Measurements from ENCODE around the gene CACNB2. TPM values are rescaled to one million over a fixed set of nuclear protein-coding genes. Genes with fewer than 3 reads are reported as not detected.

CACNB2 gene
- total RNA-seq, 1 experiment from 2014 or later = 0.07 TPM

DNA sequence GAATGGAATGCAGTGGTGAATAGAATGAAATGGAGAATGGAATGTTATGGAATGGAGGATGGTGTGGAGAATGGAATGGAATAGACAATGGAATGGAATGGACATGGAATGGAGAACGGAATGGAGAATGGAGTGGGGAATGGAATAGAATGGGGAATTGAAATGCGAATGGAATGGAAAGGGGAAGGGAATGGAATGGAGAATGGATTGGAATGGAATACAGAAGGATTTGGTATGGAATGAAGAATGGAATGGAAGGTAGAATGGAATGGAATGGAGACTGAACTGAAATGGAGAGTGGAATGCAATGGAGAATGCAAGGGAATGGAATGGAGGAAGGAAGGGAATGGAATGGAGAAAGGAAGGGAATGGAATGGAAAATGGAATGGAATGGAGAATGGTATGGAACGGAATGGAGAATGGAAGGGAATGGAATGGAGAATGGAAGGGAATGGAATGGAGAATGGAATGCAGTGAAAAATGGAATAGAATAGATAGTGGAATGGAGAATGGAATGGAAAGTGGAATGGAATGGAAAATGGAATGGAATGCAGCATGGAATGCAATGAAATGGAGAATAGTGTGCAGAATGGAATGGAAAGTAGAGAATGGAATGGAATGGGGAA lies 416.4 kb downstream of the CACNB2 start:
- intact Hi-C loops (cut with micrococcal nuclease) = no loop called here
- POLR2A ChIA-PET (ENCODE audit: unreplicated experiment) = no interaction called here

GRCh38 chr10:18557960-18558359 lies 417.7 kb downstream of the CACNB2 start:
- no peak for DNase-seq
- no peak overlapping the region for H3K4me2 ChIP-seq (ENCODE audit: low read length)
- POLR2A ChIA-PET (ENCODE audit: unreplicated experiment) = no interaction called here

More for the DNA sequence above, 416.4 kb downstream of the CACNB2 start:
- no peaks in the 10 kb centered on the region for H3K27me3 ChIP-seq (ENCODE audit: low read length)
- no peak overlapping the region for H3K9ac ChIP-seq (ENCODE audit: low read length)
- H4K20me1 ChIP-seq (ENCODE audit: low read length) = no peaks in the 10 kb centered on the region
- no peak overlapping the region for H3K27ac ChIP-seq (ENCODE audit: low read length)
- ATAC-seq = no peak
- no TSS peak for BruUV-seq (replicated peaks)
- TF ChIP-seq, protein P1, sequence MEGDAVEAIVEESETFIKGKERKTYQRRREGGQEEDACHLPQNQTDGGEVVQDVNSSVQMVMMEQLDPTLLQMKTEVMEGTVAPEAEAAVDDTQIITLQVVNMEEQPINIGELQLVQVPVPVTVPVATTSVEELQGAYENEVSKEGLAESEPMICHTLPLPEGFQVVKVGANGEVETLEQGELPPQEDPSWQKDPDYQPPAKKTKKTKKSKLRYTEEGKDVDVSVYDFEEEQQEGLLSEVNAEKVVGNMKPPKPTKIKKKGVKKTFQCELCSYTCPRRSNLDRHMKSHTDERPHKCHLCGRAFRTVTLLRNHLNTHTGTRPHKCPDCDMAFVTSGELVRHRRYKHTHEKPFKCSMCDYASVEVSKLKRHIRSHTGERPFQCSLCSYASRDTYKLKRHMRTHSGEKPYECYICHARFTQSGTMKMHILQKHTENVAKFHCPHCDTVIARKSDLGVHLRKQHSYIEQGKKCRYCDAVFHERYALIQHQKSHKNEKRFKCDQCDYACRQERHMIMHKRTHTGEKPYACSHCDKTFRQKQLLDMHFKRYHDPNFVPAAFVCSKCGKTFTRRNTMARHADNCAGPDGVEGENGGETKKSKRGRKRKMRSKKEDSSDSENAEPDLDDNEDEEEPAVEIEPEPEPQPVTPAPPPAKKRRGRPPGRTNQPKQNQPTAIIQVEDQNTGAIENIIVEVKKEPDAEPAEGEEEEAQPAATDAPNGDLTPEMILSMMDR (conservative IDR thresholded peaks at IDR 0.05; ENCODE audit: low read depth, low read length) = no peak
- TF ChIP-seq EZH2phosphoT487 (IDR thresholded peaks at IDR 0.05; ENCODE audit: borderline replicate concordance, low read length) (no peak), EZH2 (IDR thresholded peaks at IDR 0.05; ENCODE audit: low read length, unreplicated experiment) (no peak)
- CTCF ChIA-PET = no interaction called here
- no peak overlapping the region for H2AFZ ChIP-seq (ENCODE audit: low read length)
- no peaks in the 10 kb centered on the region for H3K9me3 ChIP-seq (ENCODE audit: low read length)
- H3K36me3 ChIP-seq (ENCODE audit: low read depth, low read length) = peaks cover 9% of the 10 kb centered on the region
- H3K9me2 ChIP-seq (replicated peaks; ENCODE audit: low read length) = no peaks in the 10 kb centered on the region
- no peaks in the 10 kb centered on the region for H3K79me2 ChIP-seq (ENCODE audit: low read length)
- no peak overlapping the region for H3K4me3 ChIP-seq (ENCODE audit: low read length)
- no peaks in the 10 kb centered on the region for H3K4me1 ChIP-seq (ENCODE audit: insufficient read depth, low read length)
- no peak for DNase-seq
- no peak overlapping the region for H3K4me2 ChIP-seq (ENCODE audit: low read length)
- H3F3A ChIP-seq (ENCODE audit: low read length, unreplicated experiment) = no peaks in the 10 kb centered on the region

More at GRCh38 chr10:18557960-18558359, 417.7 kb downstream of the CACNB2 start:
- H3K9me2 ChIP-seq (replicated peaks; ENCODE audit: low read length) = no peaks in the 10 kb centered on the region
- H4K20me1 ChIP-seq (ENCODE audit: low read length) = no peaks in the 10 kb centered on the region
- CTCF ChIA-PET = no interaction called here
- no peaks in the 10 kb centered on the region for H3K79me2 ChIP-seq (ENCODE audit: low read length)
- H3K4me1 ChIP-seq (ENCODE audit: insufficient read depth, low read length) = no peaks in the 10 kb centered on the region
- H2AFZ ChIP-seq (ENCODE audit: low read length) = no peak overlapping the region
- no peaks in the 10 kb centered on the region for H3K27me3 ChIP-seq (ENCODE audit: low read length)
- H3K9ac ChIP-seq (ENCODE audit: low read length) = no peak overlapping the region
- TF ChIP-seq, protein P1 (conservative IDR thresholded peaks at IDR 0.05; ENCODE audit: low read depth, low read length) = no peak
- no peak for TF ChIP-seq EZH2 (IDR thresholded peaks at IDR 0.05; ENCODE audit: low read length, unreplicated experiment)
- no peak for TF ChIP-seq EZH2phosphoT487 (IDR thresholded peaks at IDR 0.05; ENCODE audit: borderline replicate concordance, low read length)
- no peaks in the 10 kb centered on the region for H3F3A ChIP-seq (ENCODE audit: low read length, unreplicated experiment)
- no peak overlapping the region for H3K4me3 ChIP-seq (ENCODE audit: low read length)
- H3K9me3 ChIP-seq (ENCODE audit: low read length) = no peaks in the 10 kb centered on the region
- H3K27ac ChIP-seq (ENCODE audit: low read length) = no peak overlapping the region
- peaks cover 8% of the 10 kb centered on the region for H3K36me3 ChIP-seq (ENCODE audit: low read depth, low read length)
- no peak for ATAC-seq
- intact Hi-C loops (cut with micrococcal nuclease) = no loop called here
- BruUV-seq (replicated peaks) = no TSS peak
